ENCODE measurements around the gene SPAG4.

Gene SPAG4

GRCh38 chr20:35615667-35616464 lies at the start of gene SPAG4:
SPAG4 (plus strand) TSS chr20:35615829; CDS start chr20:35616004, 175 bp downstream.
- peak; percentile 94 for DNase-seq (ENCODE audit: low spot score)

GRCh38 chr20:35568645-35569044 lies 47.0 kb upstream of the SPAG4 start:
- DNase-seq (ENCODE audit: low spot score), result peak; percentile 14

GRCh38 chr20:35571555-35571954 lies 44.1 kb upstream of the SPAG4 start:
- no peak for DNase-seq (ENCODE audit: low spot score)

GRCh38 chr20:35572838-35573237 lies 42.8 kb upstream of the SPAG4 start:
- no peak for DNase-seq (ENCODE audit: low spot score)

- DNase-seq (ENCODE audit: low spot score), result no peak
Measured at GRCh38 chr20:35575958-35576357, 39.7 kb upstream of the SPAG4 start.

GRCh38 chr20:35576816-35577215 lies 38.8 kb upstream of the SPAG4 start:
- no peak for DNase-seq (ENCODE audit: low spot score)

- no peak for DNase-seq (ENCODE audit: low spot score)
Measured at GRCh38 chr20:35578469-35578868, 37.2 kb upstream of the SPAG4 start.

GRCh38 chr20:35579196-35579595 lies 36.4 kb upstream of the SPAG4 start:
- DNase-seq (ENCODE audit: low spot score), result no peak

- no peak for DNase-seq (ENCODE audit: low spot score)
Measured at GRCh38 chr20:35582131-35582530, 33.5 kb upstream of the SPAG4 start.

GRCh38 chr20:35582741-35583404 lies 32.8 kb upstream of the SPAG4 start:
- DNase-seq (ENCODE audit: low spot score), result no peak

- DNase-seq (ENCODE audit: low spot score), result no peak
Measured at GRCh38 chr20:35583636-35584560, 31.7 kb upstream of the SPAG4 start.

GRCh38 chr20:35586751-35587425 lies 28.7 kb upstream of the SPAG4 start:
- no peak for DNase-seq (ENCODE audit: low spot score)

GRCh38 chr20:35587436-35587835 lies 28.2 kb upstream of the SPAG4 start:
- DNase-seq (ENCODE audit: low spot score), result no peak

GRCh38 chr20:35588397-35588796 lies 27.2 kb upstream of the SPAG4 start:
- DNase-seq (ENCODE audit: low spot score), result no peak

GRCh38 chr20:35592339-35592974 lies 23.2 kb upstream of the SPAG4 start:
- DNase-seq (ENCODE audit: low spot score), result no peak

GRCh38 chr20:35595456-35595855 lies 20.2 kb upstream of the SPAG4 start:
- DNase-seq (ENCODE audit: low spot score), result no peak

- DNase-seq (ENCODE audit: low spot score), result no peak
Measured at GRCh38 chr20:35595901-35596300, 19.7 kb upstream of the SPAG4 start.

GRCh38 chr20:35597186-35597585 lies 18.4 kb upstream of the SPAG4 start:
- peak; percentile 37 for DNase-seq (ENCODE audit: low spot score)

- no peak for DNase-seq (ENCODE audit: low spot score)
Measured at GRCh38 chr20:35598476-35598875, 17.2 kb upstream of the SPAG4 start.

GRCh38 chr20:35598899-35599775 lies 16.5 kb upstream of the SPAG4 start:
- DNase-seq (ENCODE audit: low spot score), result no peak

All from left forelimb (tissue), 1 donor.